A549 (cell line): Measurements from ENCODE around the gene LYSMD1.

Source experiments
- CBX8 ChIP-seq: fragments of 200-600 bp; sonication (generic); IDR thresholded peaks from 2 replicates; pipeline ENCODE4 v1.6.1; 2016
- E2F6 ChIP-seq: IDR thresholded peaks from 2 replicates; pipeline ENCODE4 v1.6.1; 2012; ENCODE audit warnings: low read depth, borderline replicate concordance
- EHMT2 ChIP-seq: fragments of 200-600 bp; sonication (generic); IDR thresholded peaks from 2 replicates; pipeline ENCODE4 v1.6.1; 2016; ENCODE audit warnings: antibody characterized with exemption, low read depth, mild to moderate bottlenecking, moderate library complexity
- ESRRA ChIP-seq: fragments of 150-350 bp; IDR thresholded peaks from 2 replicates; pipeline ENCODE4 v1.6.1; 2014; ENCODE audit warnings: mild to moderate bottlenecking, low read length, borderline replicate concordance
- HES2 ChIP-seq: fragments of >200 bp; sonication (Bioruptor Twin); formaldehyde crosslinking; IDR thresholded peaks from 2 replicates; pipeline ENCODE4 v1.6.1; 2016
- HMGXB4 ChIP-seq: fragments of 250-450 bp; sonication (Bioruptor Pico); IDR thresholded peaks from 2 replicates; pipeline ENCODE4 v1.5.0; 2021; ENCODE audit warnings: mild to moderate bottlenecking, moderate library complexity, borderline replicate concordance
- MAFK ChIP-seq: fragments of 450-650 bp; IDR thresholded peaks from 2 replicates; pipeline ENCODE4 v1.6.1; 2014; ENCODE audit not compliant: partially characterized antibody
- NPAS2 ChIP-seq: fragments of 250-450 bp; sonication (Bioruptor Pico); IDR thresholded peaks from 2 replicates; pipeline ENCODE4 v1.8.0; 2022; ENCODE audit warnings: mild to moderate bottlenecking, moderate library complexity, borderline replicate concordance
- RCOR1 ChIP-seq: fragments of 150-350 bp; IDR thresholded peaks from 2 replicates; pipeline ENCODE4 v1.6.1; 2014; ENCODE audit warnings: antibody characterized with exemption, low read length, low read depth
- TF ChIP-seq, protein P1 (sequence below): fragments of >200 bp; sonication (Bioruptor Twin); formaldehyde crosslinking; IDR thresholded peaks from 3 replicates; pipeline ENCODE4 v1.5.1; 2016

DNA sequence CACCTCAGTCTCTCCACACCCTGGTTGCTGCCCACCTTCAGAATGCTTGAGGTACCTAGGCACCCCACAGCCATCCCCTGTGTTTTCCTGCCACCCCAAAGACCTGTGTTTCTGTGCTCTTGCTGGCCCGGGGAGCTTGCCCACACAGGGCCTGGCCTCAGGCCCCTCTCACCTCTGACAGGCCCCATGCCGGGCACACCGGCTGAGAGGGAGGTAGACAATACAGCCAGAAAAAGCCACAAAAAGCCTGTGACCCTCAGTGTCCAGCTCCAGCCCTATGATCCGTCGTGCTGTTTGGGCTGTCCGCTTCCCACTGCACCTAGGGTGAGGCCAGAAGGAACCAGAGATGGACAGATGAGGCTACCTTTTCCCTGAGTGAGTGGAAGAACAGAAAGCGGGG is 30.7 kb downstream of the LYSMD1 start:
- no peak for TF ChIP-seq MAFK
- TF ChIP-seq ESRRA: no peak
- no peak for TF ChIP-seq HMGXB4 (CRISPR knock-in tag)
- no peak for TF ChIP-seq RCOR1
- TF ChIP-seq, protein P1, sequence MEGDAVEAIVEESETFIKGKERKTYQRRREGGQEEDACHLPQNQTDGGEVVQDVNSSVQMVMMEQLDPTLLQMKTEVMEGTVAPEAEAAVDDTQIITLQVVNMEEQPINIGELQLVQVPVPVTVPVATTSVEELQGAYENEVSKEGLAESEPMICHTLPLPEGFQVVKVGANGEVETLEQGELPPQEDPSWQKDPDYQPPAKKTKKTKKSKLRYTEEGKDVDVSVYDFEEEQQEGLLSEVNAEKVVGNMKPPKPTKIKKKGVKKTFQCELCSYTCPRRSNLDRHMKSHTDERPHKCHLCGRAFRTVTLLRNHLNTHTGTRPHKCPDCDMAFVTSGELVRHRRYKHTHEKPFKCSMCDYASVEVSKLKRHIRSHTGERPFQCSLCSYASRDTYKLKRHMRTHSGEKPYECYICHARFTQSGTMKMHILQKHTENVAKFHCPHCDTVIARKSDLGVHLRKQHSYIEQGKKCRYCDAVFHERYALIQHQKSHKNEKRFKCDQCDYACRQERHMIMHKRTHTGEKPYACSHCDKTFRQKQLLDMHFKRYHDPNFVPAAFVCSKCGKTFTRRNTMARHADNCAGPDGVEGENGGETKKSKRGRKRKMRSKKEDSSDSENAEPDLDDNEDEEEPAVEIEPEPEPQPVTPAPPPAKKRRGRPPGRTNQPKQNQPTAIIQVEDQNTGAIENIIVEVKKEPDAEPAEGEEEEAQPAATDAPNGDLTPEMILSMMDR: no peak
- no peak for TF ChIP-seq E2F6
- TF ChIP-seq EHMT2: no peak
- no peak for TF ChIP-seq HES2
- no peak for TF ChIP-seq CBX8
- TF ChIP-seq NPAS2 (CRISPR knock-in tag): no peak
